NK-92 (cell line): ENCODE measurements around the gene PRKAG2.

Source experiments
- DNase-seq: peaks from one replicate; lab custom pipeline; 2025; ENCODE audit not compliant: unreplicated experiment; lab: John Stamatoyannopoulos, UW

The PRKAG2 gene

GRCh38 chr7:151630851-151631569, 245.9 kb downstream of the PRKAG2 start:
- DNase-seq: no peak

- DNase-seq: no peak
Observed at GRCh38 chr7:151630358-151630757, 246.6 kb downstream of the PRKAG2 start.

GRCh38 chr7:151629713-151630272, 247.1 kb downstream of the PRKAG2 start:
- no peak for DNase-seq

- DNase-seq: no peak
Observed at GRCh38 chr7:151628846-151629604, 247.9 kb downstream of the PRKAG2 start.

- no peak for DNase-seq
Observed at GRCh38 chr7:151626422-151627115, 250.3 kb downstream of the PRKAG2 start.

- DNase-seq: no peak
Observed at GRCh38 chr7:151625606-151626005, 251.3 kb downstream of the PRKAG2 start.

- DNase-seq: no peak
Observed at GRCh38 chr7:151624246-151624928, 252.5 kb downstream of the PRKAG2 start.

GRCh38 chr7:151623766-151624165, 253.1 kb downstream of the PRKAG2 start:
- no peak for DNase-seq

GRCh38 chr7:151621961-151622360, 255.0 kb downstream of the PRKAG2 start:
- DNase-seq: no peak

- DNase-seq: no peak
Observed at GRCh38 chr7:151616443-151617213, 260.3 kb downstream of the PRKAG2 start.

- no peak for DNase-seq
Observed at GRCh38 chr7:151615784-151616183, 261.1 kb downstream of the PRKAG2 start.

- DNase-seq: no peak
Observed at GRCh38 chr7:151615058-151615457, 261.9 kb downstream of the PRKAG2 start.

GRCh38 chr7:151614019-151614418, 262.9 kb downstream of the PRKAG2 start:
- no peak for DNase-seq

GRCh38 chr7:151611878-151612277, 265.0 kb downstream of the PRKAG2 start:
- DNase-seq: no peak

GRCh38 chr7:151611041-151611440, 265.9 kb downstream of the PRKAG2 start:
- DNase-seq: no peak

- DNase-seq: no peak
Observed at GRCh38 chr7:151608031-151608551, 268.8 kb downstream of the PRKAG2 start.

- no peak for DNase-seq
Observed at GRCh38 chr7:151607464-151607867, 269.4 kb downstream of the PRKAG2 start.

GRCh38 chr7:151603951-151604350, 273.0 kb downstream of the PRKAG2 start:
- DNase-seq: no peak

GRCh38 chr7:151601521-151602305, 275.2 kb downstream of the PRKAG2 start:
- DNase-seq: no peak
